Measurements from ENCODE around the gene IFI16.
"Not testable (repeated sequence)": the region's sequence is repeated elsewhere in the genome, so short reads cannot be mapped to it uniquely, and the experiment has no call there.

The IFI16 gene

DNA sequence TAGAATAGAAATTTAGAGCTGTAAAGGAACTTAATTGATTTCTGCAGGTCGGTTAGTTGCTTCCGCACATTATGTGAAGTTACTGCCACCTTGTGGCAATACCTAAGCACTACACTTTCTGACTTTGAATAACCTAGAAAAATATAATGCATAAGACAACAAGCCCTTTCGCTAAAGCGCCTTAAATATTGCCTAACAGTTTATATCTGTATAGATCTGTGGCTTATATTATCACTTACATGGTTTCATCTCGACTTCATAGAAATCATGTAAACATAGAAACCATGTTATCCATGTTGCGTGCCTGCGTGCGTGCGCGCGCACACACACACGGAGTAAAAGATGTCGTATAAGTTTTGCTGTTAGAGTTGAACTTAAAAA is 10.9 kb upstream of the IFI16 start:
- Mint-ChIP-seq H3K9me3 (peaks cover 2% of the 10 kb centered on the region), H3K27ac (no peak overlapping the region), H3K4me3 (no peak overlapping the region), H3K27me3 (no peaks in the 10 kb centered on the region), H3K36me3 (ENCODE audit: low read depth) (peaks cover 13% of the 10 kb centered on the region), H3K4me1 (peaks cover 21% of the 10 kb centered on the region)
- peak; percentile 54 for ATAC-seq
- peak; percentile 27 for DNase-seq

DNA sequence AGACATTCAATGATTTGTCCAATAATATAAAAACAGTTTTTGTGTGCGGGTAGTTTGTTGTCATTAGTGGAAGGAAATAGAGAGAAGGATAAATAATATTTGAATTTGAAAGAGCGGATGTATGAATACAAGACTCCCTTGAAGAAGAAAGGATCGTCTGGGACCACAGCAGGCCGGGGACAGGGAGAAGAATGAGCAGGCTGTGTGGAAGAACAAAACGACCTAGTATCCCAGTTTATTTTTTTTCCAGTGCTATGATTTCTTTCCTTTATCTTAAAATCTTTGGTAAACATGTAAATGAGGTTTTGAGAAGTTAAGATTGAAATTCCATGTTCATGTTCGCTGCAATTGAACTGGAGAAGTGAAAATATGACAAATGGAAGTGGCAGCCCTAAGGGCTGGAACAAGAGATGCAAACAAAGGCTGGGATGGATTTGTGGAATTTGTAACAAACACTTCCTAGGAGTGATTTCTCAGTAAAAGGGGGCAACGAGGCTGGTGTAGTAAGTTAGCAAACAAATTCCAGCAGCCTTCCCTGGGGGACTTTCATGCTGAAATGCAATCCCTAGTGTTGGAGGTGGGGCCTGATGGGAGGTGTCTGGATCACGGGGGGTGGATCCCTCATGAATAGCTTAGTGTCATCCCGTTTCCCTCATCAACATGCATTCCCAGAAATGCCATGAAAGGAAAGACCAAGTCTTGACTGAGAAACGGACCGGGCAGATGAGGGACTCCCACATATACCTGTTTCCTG is 10.2 kb upstream of the IFI16 start:
- ATAC-seq (no peak), DNase-seq (no peak)
- H3K4me1 Mint-ChIP-seq, result peaks cover 21% of the 10 kb centered on the region
- peaks cover 10% of the 10 kb centered on the region for H3K36me3 Mint-ChIP-seq (ENCODE audit: low read depth)
- H3K9me3 Mint-ChIP-seq, result no peaks in the 10 kb centered on the region
- H3K27me3 Mint-ChIP-seq, result no peaks in the 10 kb centered on the region
- H3K27ac Mint-ChIP-seq, result no peak overlapping the region
- H3K4me3 Mint-ChIP-seq, result no peak overlapping the region

DNA sequence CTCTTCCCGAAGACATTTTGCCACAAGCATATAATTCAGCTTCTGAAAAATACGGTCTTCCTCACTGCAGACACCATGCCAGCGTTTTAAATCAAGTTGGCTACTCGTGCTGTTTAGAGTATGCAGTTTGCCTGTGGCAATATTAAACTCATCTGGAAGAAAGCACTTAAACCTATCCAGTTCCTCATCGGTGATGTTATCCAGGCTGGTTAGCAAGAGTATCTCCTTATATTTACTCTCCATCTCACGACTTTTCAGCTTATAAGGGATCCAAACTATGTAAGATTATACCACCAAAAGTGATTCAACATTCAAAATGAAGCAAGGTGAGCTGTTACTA is 9.7 kb upstream of the IFI16 start:
- Mint-ChIP-seq H3K4me1 (peaks cover 22% of the 10 kb centered on the region), H3K36me3 (ENCODE audit: low read depth) (peaks cover 9% of the 10 kb centered on the region), H3K27me3 (no peaks in the 10 kb centered on the region), H3K4me3 (no peak overlapping the region), H3K9me3 (no peaks in the 10 kb centered on the region), H3K27ac (no peak overlapping the region)
- DNase-seq, result no peak
- no peak for ATAC-seq

DNA sequence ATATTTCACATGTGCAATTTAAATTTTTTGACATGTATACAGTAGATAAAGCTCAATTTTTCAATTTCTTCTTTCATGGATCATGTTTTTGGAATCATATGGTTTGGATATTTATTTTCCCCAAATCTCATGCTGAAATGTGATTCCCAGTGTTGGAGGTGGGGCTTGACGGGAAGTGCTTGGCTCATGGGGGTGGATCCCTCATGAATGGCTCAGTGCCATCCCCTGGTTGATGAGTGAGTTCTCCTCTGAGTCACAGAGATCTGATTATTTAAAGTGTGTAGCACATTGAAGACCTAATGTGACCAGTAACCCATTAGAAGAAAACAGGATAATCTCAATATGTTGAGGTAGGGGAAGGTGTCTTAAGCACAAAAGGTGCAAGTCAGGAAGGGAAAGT is 9.1 kb upstream of the IFI16 start:
- Mint-ChIP-seq H3K27ac (no peak overlapping the region), H3K9me3 (no peaks in the 10 kb centered on the region), H3K36me3 (ENCODE audit: low read depth) (peaks cover 9% of the 10 kb centered on the region), H3K4me1 (peaks cover 26% of the 10 kb centered on the region), H3K27me3 (no peaks in the 10 kb centered on the region), H3K4me3 (no peak overlapping the region)
- DNase-seq (no peak), ATAC-seq (peak; percentile 46)

DNA sequence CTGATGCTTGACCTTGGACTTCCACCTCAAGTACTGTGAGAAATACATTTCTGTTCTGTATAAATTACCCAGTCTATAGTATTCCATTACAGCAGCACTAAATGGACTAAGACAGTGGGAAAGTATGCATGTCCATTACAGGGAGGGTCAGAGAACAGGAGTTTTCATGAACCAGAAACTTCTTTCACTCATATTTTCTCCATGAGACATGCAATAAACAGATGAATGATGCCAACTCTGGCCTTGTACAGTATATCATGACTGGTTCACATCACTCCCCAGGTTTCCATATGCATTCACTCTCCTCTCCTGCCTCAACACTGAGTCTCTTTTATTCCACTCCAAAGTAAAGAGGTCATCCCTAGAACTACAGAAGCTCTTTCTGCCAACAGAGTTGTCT is 4.5 kb upstream of the IFI16 start:
- Mint-ChIP-seq H3K36me3 (ENCODE audit: low read depth) (peaks cover 22% of the 10 kb centered on the region), H3K27ac (no peak overlapping the region), H3K4me1 (peaks cover 46% of the 10 kb centered on the region), H3K9me3 (peaks cover 4% of the 10 kb centered on the region), H3K4me3 (no peak overlapping the region), H3K27me3 (no peaks in the 10 kb centered on the region)
- ATAC-seq (no peak), DNase-seq (no peak)

DNA sequence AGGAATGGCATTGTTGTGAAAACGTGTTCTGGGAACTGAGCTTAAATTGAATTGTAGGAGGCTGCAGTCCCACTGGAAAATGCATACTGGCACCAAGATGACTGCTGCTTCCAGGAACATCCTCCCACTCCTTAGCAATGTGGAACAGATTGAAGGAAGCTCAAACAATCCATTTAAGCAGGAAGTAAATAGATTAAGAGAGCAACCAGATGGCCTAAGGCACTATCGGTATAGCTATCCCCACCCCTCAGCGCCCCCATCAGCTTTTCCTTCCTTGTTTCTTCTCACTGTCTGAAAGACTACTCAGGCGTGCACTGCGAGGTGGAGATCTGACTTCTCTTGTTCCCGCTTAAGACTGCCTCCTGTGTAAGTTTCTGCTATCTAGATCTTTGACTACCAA is 4.0 kb upstream of the IFI16 start:
- Mint-ChIP-seq H3K36me3 (ENCODE audit: low read depth) (peaks cover 25% of the 10 kb centered on the region), H3K4me1 (peaks cover 44% of the 10 kb centered on the region), H3K4me3 (no peak overlapping the region), H3K9me3 (peaks cover 4% of the 10 kb centered on the region), H3K27me3 (no peaks in the 10 kb centered on the region), H3K27ac (peak overlapping the region; percentile 33)
- DNase-seq (no peak), ATAC-seq (no peak)

DNA sequence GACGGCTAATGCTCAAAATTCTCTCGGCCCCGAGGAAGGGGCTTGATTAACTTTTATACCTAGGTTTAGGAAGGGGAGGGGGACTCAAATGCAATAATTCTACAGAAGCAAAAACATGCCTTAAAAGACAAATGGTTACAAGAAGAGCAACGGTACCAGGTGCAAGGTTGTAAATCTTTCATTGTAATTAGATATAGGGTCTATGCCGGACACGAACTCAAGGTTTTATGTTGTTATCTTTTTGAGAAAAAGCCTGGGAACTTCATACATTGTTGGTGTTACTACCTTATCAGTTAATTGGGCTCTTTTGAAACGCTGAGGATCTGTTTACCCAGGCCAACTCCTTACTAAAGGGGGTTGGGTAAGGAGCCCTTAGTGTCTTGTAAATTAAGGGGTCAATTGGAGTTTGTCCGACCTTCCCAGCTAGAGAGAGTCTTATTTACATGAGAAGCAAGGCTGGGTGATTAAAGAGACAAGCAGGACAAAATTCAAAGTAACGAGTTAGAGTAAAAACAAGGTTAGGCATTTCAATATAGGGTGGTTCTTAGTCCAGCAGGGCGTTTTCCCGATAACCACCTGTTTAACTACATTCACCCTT is 3.4 kb upstream of the IFI16 start:
- not testable (repeated sequence) for H3K27me3 Mint-ChIP-seq, H3K9me3 Mint-ChIP-seq, DNase-seq, H3K4me3 Mint-ChIP-seq, ATAC-seq
- Mint-ChIP-seq H3K27ac (peak overlapping the region; percentile 33), H3K4me1 (peaks cover 42% of the 10 kb centered on the region), H3K36me3 (ENCODE audit: low read depth) (peaks cover 29% of the 10 kb centered on the region)

DNA sequence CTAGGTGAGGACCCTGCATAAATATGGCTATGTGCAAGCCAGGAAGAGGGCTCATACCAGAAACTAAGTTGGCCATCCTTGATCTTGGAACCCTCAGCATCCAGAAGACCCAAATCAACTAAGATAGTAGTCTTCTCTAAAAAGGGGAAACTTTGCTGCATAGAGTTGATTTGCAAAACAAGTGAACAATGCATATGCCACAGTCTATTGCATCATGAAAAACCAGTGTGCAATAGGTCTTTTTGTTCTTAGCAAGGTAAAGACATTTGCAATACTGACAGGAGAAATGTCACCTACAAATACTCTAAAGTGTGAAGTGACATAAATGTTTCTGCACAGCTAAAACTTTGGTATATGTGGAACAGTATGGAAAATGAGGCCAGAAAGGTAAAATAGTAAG is 2.0 kb upstream of the IFI16 start:
- peaks cover 4% of the 10 kb centered on the region for H3K9me3 Mint-ChIP-seq
- H3K27ac Mint-ChIP-seq, result peak overlapping the region; percentile 61
- no peaks in the 10 kb centered on the region for H3K27me3 Mint-ChIP-seq
- no peak for ATAC-seq
- H3K4me3 Mint-ChIP-seq, result no peak overlapping the region
- H3K4me1 Mint-ChIP-seq, result peaks cover 47% of the 10 kb centered on the region
- peaks cover 41% of the 10 kb centered on the region for H3K36me3 Mint-ChIP-seq (ENCODE audit: low read depth)
- no peak for DNase-seq

DNA sequence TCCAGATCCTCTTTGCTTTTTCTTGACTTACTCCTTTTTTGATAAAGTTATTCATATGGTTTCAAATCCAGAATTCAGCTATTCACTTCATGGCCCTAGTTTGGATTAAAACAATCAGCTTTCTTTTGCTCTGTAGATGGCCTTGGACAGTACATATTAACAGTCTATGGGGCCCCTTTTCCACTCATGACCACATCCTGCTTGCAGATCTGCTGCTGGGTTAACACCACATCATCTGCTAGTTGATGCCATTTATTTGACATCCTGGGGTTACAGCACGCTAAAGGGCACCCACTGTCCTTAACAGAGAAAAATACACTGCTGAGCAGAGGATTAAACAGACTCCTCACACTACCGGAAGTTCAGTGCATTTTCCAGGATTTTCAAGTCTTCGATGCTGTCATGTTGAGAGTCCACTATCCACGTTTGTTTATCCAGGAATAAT is 941 bp upstream of the IFI16 start:
- ATAC-seq (peak; percentile 78), DNase-seq (peak; percentile 71)
- Mint-ChIP-seq H3K27ac (peak overlapping the region; percentile 97), H3K9me3 (peaks cover 4% of the 10 kb centered on the region), H3K4me1 (peaks cover 52% of the 10 kb centered on the region), H3K4me3 (peak overlapping the region; percentile 90), H3K36me3 (ENCODE audit: low read depth) (peaks cover 50% of the 10 kb centered on the region), H3K27me3 (no peaks in the 10 kb centered on the region)

DNA sequence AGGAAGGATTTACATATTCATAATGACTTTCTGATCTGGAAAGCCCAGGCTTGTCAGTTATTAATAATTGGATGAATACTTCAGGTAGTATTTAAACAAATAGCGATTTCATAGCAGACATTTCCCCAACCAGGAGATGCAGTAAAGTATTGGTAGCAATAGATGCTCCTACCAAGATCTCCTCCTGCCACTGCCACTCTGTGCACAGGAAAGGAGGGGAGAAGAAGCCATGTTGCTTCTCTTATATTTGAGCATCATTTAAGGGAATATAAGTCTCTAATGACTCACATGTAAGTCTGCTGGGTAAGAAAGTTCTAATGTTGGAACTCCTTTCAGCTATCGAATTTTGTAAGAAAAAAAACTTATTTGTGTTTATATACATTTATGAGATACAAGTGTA is 420 bp upstream of the IFI16 start:
- H3K27ac Mint-ChIP-seq, result peak overlapping the region; percentile 97
- H3K36me3 Mint-ChIP-seq (ENCODE audit: low read depth), result peaks cover 55% of the 10 kb centered on the region
- H3K4me1 Mint-ChIP-seq, result peaks cover 55% of the 10 kb centered on the region
- no peaks in the 10 kb centered on the region for H3K27me3 Mint-ChIP-seq
- ATAC-seq (peak; percentile 3), DNase-seq (no peak)
- H3K9me3 Mint-ChIP-seq, result peaks cover 4% of the 10 kb centered on the region
- peak overlapping the region; percentile 90 for H3K4me3 Mint-ChIP-seq

DNA sequence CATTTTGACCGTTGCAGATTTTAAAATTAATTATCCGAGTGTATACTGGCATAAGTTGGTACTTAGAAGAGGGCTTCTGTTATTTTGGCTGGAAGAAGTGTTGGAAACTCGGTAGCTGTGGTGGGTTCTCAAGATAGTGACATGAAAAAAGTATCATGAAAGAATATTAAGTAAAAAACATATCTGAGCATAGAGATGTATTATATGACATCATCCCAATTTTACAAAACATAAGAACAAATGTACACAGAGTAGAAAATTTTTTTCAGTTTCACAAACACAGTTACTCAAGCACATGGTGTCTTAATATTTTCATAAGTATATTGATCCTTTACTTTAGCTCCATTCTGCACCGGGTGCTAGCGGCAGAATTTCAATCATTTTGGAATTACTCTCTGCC is 684 bp downstream of the IFI16 start:
- DNase-seq, result no peak
- peak overlapping the region; percentile 97 for H3K27ac Mint-ChIP-seq
- H3K4me1 Mint-ChIP-seq, result peaks cover 62% of the 10 kb centered on the region
- H3K4me3 Mint-ChIP-seq, result peak overlapping the region; percentile 90
- peaks cover 65% of the 10 kb centered on the region for H3K36me3 Mint-ChIP-seq (ENCODE audit: low read depth)
- H3K9me3 Mint-ChIP-seq, result peaks cover 4% of the 10 kb centered on the region
- ATAC-seq, result no peak
- H3K27me3 Mint-ChIP-seq, result no peaks in the 10 kb centered on the region

DNA sequence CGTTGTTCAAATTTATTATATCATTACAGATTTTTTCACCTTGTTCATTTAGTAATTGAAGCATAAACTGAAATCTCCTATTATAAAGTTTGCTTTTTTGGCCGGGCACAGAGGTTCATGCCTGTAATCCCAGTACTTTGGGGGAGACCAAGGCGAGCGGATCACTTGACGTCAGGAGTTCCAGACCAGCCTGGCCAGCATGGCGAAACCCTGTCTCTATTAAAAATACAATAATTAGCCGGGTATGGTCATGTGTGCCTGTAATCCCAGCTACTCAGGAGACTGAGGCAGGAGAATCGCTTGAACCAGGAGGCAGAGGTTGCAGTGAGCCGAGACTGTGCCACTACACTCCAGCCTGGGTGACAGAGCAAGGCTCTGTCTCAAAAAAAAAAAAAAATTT is 1.3 kb downstream of the IFI16 start:
- peak; percentile 25 for DNase-seq

DNA sequence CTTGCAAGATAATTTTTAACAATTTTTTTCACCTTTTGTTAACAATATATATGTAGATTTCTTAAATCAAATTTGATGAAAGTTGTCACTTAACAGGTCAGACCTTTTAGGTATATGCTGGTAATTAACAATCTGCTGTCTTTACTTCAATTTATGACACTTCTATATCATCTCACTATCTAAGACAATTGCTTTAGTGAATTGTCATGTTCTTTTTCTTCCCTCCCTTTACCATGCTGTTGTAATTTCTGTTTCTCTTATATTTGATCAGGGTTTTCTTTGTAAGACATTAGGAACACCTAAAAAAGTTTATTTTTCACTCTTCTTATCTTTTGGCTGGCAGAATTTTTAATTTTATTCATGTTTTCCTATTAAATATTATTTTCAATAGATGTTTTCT is 2.0 kb downstream of the IFI16 start:
- ATAC-seq (no peak), DNase-seq (no peak)
- peak overlapping the region; percentile 95 for H3K27ac Mint-ChIP-seq
- no peaks in the 10 kb centered on the region for H3K27me3 Mint-ChIP-seq
- peaks cover 75% of the 10 kb centered on the region for H3K36me3 Mint-ChIP-seq (ENCODE audit: low read depth)
- H3K4me3 Mint-ChIP-seq, result peak overlapping the region; percentile 90
- H3K4me1 Mint-ChIP-seq, result peaks cover 62% of the 10 kb centered on the region
- peaks cover under 1% of the 10 kb centered on the region for H3K9me3 Mint-ChIP-seq

More for the DNA sequence above, 1.3 kb downstream of the IFI16 start:
- not testable (repeated sequence) for H3K27me3 Mint-ChIP-seq, H3K9me3 Mint-ChIP-seq, ATAC-seq
- peak overlapping the region; percentile 90 for H3K4me3 Mint-ChIP-seq
- peaks cover 62% of the 10 kb centered on the region for H3K4me1 Mint-ChIP-seq
- H3K36me3 Mint-ChIP-seq (ENCODE audit: low read depth), result peaks cover 71% of the 10 kb centered on the region
- peak overlapping the region; percentile 97 for H3K27ac Mint-ChIP-seq

DNA sequence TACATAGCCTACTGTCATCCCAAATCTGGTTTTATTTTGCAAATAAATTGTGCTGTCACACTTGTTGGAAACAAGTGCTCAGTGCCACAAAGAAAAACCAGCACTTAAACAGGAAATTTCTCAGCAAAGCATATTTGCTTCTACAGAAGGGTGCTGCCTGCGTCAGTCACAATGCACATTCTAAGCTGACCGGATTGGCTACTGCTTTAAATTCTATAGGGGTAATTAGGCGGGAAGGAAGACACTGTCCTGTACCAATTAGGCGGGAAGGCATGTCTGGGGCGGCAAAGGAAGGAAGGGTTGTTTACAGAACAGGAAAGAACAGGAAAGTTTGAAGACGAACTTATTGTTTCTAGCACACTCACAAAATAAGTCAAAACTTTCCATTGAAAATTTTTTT is 2.8 kb downstream of the IFI16 start:
- Mint-ChIP-seq H3K36me3 (ENCODE audit: low read depth) (peaks cover 73% of the 10 kb centered on the region), H3K4me3 (peak overlapping the region; percentile 90), H3K9me3 (no peaks in the 10 kb centered on the region), H3K27me3 (no peaks in the 10 kb centered on the region), H3K4me1 (peaks cover 58% of the 10 kb centered on the region), H3K27ac (peak overlapping the region; percentile 95)
- ATAC-seq, result peak; percentile 66
- peak; percentile 61 for DNase-seq

DNA sequence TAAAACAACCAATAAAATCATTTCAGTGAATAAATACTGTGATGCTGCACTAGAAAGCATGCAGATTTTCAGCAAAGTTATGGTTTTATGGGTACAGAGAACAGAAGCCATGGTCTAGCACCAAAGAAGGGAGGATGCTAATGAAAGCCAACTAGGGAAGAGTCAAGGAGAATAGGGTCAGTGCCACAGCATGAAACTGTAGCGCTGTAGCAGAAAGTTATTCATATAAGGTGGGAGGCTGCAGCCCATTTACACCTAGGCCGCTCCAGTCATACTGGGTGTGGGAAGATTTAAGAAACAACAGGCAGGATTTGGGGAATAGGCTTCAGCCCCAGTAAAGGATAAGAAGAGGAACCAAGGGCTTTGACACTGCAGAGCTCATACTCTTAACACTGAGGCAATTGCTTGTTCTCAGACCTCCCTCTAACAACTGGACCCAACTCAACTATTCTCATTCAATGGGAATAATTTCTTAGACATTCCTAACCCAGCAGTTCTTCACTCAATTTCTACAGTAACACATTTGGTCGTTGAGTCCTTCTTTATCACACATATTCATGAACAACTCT is 4.4 kb downstream of the IFI16 start:
- DNase-seq, result no peak
- ATAC-seq, result no peak
- H3K9me3 Mint-ChIP-seq, result no peaks in the 10 kb centered on the region
- peak overlapping the region; percentile 95 for H3K27ac Mint-ChIP-seq
- H3K36me3 Mint-ChIP-seq (ENCODE audit: low read depth), result peaks cover 82% of the 10 kb centered on the region
- no peaks in the 10 kb centered on the region for H3K27me3 Mint-ChIP-seq
- H3K4me1 Mint-ChIP-seq, result peaks cover 58% of the 10 kb centered on the region
- peak overlapping the region; percentile 90 for H3K4me3 Mint-ChIP-seq

Measured in activated naive CD8-positive, alpha-beta T cell treated with anti-CD3 and anti-CD28 coated beads, Interleukin-2, amount 50 U/mL, for 24 hours (primary cell).